Measurements from ENCODE around the gene CUL7.

CUL7 gene

GRCh38 chr6:42989923-42990322 lies 63.7 kb downstream of the CUL7 start:
- no peak for DNase-seq (ENCODE audit: low read depth)
- TF ChIP-seq MAX (IDR thresholded peaks at IDR 0.05; ENCODE audit: low read depth, low read length), result no peak
- TF ChIP-seq, protein P1, sequence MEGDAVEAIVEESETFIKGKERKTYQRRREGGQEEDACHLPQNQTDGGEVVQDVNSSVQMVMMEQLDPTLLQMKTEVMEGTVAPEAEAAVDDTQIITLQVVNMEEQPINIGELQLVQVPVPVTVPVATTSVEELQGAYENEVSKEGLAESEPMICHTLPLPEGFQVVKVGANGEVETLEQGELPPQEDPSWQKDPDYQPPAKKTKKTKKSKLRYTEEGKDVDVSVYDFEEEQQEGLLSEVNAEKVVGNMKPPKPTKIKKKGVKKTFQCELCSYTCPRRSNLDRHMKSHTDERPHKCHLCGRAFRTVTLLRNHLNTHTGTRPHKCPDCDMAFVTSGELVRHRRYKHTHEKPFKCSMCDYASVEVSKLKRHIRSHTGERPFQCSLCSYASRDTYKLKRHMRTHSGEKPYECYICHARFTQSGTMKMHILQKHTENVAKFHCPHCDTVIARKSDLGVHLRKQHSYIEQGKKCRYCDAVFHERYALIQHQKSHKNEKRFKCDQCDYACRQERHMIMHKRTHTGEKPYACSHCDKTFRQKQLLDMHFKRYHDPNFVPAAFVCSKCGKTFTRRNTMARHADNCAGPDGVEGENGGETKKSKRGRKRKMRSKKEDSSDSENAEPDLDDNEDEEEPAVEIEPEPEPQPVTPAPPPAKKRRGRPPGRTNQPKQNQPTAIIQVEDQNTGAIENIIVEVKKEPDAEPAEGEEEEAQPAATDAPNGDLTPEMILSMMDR (IDR thresholded peaks at IDR 0.05; ENCODE audit: low read depth, low read length), result no peak
- TF ChIP-seq MYC (IDR thresholded peaks at IDR 0.05; ENCODE audit: low read depth, low read length), result no peak
- no peak overlapping the region for H3K4me3 ChIP-seq (ENCODE audit: low read depth, low read length)

DNA sequence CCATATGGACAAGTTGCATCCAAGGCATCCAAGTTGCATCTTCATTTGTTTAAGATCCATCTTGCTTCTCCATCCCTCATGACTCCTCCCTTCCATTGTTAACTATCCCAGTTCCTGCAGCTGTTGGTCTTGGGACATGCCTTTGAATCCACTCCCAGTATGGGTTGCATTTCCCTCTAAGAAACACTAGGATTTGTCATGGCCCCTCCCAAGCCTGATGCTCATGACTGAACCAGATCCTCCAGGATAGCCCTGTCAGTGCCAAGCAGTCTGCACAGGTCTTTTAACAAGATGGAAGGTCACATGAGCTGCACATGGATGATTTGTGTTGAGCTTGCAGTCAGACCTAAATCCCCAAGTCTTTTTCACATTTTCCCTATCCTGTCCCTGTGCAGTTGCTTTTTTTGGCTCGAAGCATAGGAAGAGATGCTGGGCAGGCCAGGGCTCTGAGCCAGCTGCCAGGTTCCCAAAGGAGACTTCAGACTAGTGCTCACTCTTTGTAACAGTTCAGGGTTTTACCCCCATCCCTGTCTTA lies 65.1 kb downstream of the CUL7 start:
- H3K4me3 ChIP-seq (ENCODE audit: low read depth, low read length), result no peak overlapping the region
- no peak for DNase-seq (ENCODE audit: low read depth)
- TF ChIP-seq MYC (IDR thresholded peaks at IDR 0.05; ENCODE audit: low read depth, low read length) (no peak), POLR2A (IDR thresholded peaks at IDR 0.05; ENCODE audit: extremely low read depth, insufficient read length) (no peak), MAX (IDR thresholded peaks at IDR 0.05; ENCODE audit: low read depth, low read length) (no peak)
- TF ChIP-seq, protein P1 (IDR thresholded peaks at IDR 0.05; ENCODE audit: low read depth, low read length), result no peak
